Measurements from ENCODE around the gene DLG1. TPM values are rescaled to one million over a fixed set of nuclear protein-coding genes. Genes with fewer than 3 reads are reported as not detected.
"Not testable (repeated sequence)": the region's sequence is repeated elsewhere in the genome, so short reads cannot be mapped to it uniquely, and the experiment has no call there.

The DLG1 gene
- total and polyA plus RNA-seq, 2 of the 4 experiments (the other 2 are of a cell fraction), result 21.2 to 57.7 TPM

- H3K27me3 ChIP-seq (ENCODE audit: control insufficient read depth, insufficient read depth, low read length); H3K23ac ChIP-seq (ENCODE audit: low read depth, low read length); H3K4me1 ChIP-seq (ENCODE audit: control insufficient read depth, insufficient read depth, low read length); H2BK5ac ChIP-seq (ENCODE audit: low read depth, low read length, poor library complexity, severe bottlenecking); H2BK20ac ChIP-seq (ENCODE audit: low read depth, low read length); dilution Hi-C loops (cut with HindIII; ENCODE audit: low sequenced_read_pairs, unreplicated experiment); POLR2A ChIA-PET (ENCODE audit: unreplicated experiment); H4K5ac ChIP-seq (ENCODE audit: low read depth, low read length); H2BK15ac ChIP-seq (ENCODE audit: low read depth, low read length); H3K18ac ChIP-seq (ENCODE audit: low read depth, low read length); H3K4ac ChIP-seq (ENCODE audit: low read depth, low read length); H3K9me3 ChIP-seq (ENCODE audit: control insufficient read depth, insufficient read depth, low read length); CTCF ChIA-PET; BruUV-seq (replicated peaks); DNase-seq; H4K8ac ChIP-seq (ENCODE audit: low read depth in 2 of 2, low read length in 2 of 2); H2AFZ ChIP-seq (replicated peaks; ENCODE audit: low read length, poor library complexity); H3K27ac ChIP-seq (ENCODE audit: insufficient read depth, low read length); H3K9ac ChIP-seq (ENCODE audit: low read depth, low read length); H2AK9ac ChIP-seq (replicated peaks; ENCODE audit: low read depth, low read length, poor library complexity); H3K14ac ChIP-seq (replicated peaks; ENCODE audit: low read depth, low read length); H3K9me1 ChIP-seq (ENCODE audit: insufficient read depth, low read length); H3K56ac ChIP-seq (ENCODE audit: extremely low read depth, insufficient read depth, low read length); H3K4me3 ChIP-seq (ENCODE audit: insufficient read depth, low read depth, low read length); H3K4me2 ChIP-seq (ENCODE audit: low read depth, low read length); in situ Hi-C loops (cut with MboI; ENCODE audit: low sequenced_read_pairs); H4K91ac ChIP-seq (ENCODE audit: insufficient read depth, low read depth, low read length); H3K36me3 ChIP-seq (ENCODE audit: control insufficient read depth, insufficient read depth, low read length); ATAC-seq (ENCODE audit: low read depth); intact Hi-C loops (cut with micrococcal nuclease); H2AK5ac ChIP-seq (ENCODE audit: low read depth, low read length); H2BK120ac ChIP-seq (ENCODE audit: low read depth, low read length): not testable (repeated sequence)
- Histone ChIP-seq H4K20me1 (ENCODE audit: insufficient read depth, low read length) (peaks cover 43% of the 10 kb centered on the region), H3K79me1 (ENCODE audit: low read depth in 1 of 2, low read length in 2 of 2) (peaks cover 27 to 59% of the 10 kb centered on the region in 2 experiments)
- WGBS, 2 experiments (ENCODE audit: extremely low coverage in 2 of 2, insufficient read length in 1 of 2), result 97% methylated on average over 7 of the region's 12 CpGs; no CpG with 5 or more reads in 1 of the 2 experiments
Measured at GRCh38 chr3:197200856-197201255, 97.6 kb downstream of the DLG1 start.

Data from IMR-90 (cell line).